Thymus (tissue), 11 donors: ENCODE results near the gene SLC36A4. TPM values are rescaled to one million over a fixed set of nuclear protein-coding genes. Genes with fewer than 3 reads are reported as not detected.

Experiments used
- DNase-seq, 9 donors: peaks; one replicate each; pipeline ENCODE4 v3.0.0-alpha.2; 2013; ENCODE audit warnings: low spot score in 9 of 9, low read depth in 6 of 9, missing footprints in 1 of 9
- H3K27ac ChIP-seq, 2 donors: one replicate each; pipeline ENCODE4 v1.5.1; 2013; ENCODE audit warnings: control low read depth in 1 of 2, low read depth in 1 of 2, low read length in 1 of 2, mild to moderate bottlenecking in 1 of 2, moderate library complexity in 1 of 2
- H3K27me3 ChIP-seq, 2 donors: one replicate each; pipeline ENCODE4 v1.5.1; 2013; ENCODE audit warnings: low read length in 1 of 2; ENCODE audit not compliant: control insufficient read depth in 2 of 2, insufficient read depth in 1 of 2
- H3K36me3 ChIP-seq, 2 donors: one replicate each; pipeline ENCODE4 v1.5.1; 2013; ENCODE audit warnings: low read length in 1 of 2, mild to moderate bottlenecking in 1 of 2, moderate library complexity in 1 of 2; ENCODE audit not compliant: control insufficient read depth in 2 of 2, insufficient read depth in 2 of 2
- H3K4me1 ChIP-seq, 2 donors: one replicate each; pipeline ENCODE4 v1.5.1; 2013; ENCODE audit warnings: low read length in 2 of 2; ENCODE audit not compliant: control insufficient read depth in 2 of 2, insufficient read depth in 2 of 2
- H3K4me3 ChIP-seq, 2 donors: one replicate each; pipeline ENCODE4 v1.5.1; 2013; ENCODE audit warnings: low read length in 2 of 2, control low read depth in 1 of 2, mild to moderate bottlenecking in 1 of 2
- H3K9me3 ChIP-seq, 2 donors: one replicate each; pipeline ENCODE4 v1.5.1; 2013; ENCODE audit warnings: low read length in 1 of 2, mild to moderate bottlenecking in 1 of 2; ENCODE audit not compliant: control insufficient read depth in 2 of 2, insufficient read depth in 1 of 2
- WGBS: extraction: QIAGEN DNeasy Blood & Tissue Kit; methylation state at CpG from one replicate; pipeline ENCODE4 v1.1.7; 2013; 5-methylcytosine and 5-hydroxymethylcytosine counted together
- polyA plus RNA-seq: library from polyadenylated mRNA; stranded (reverse); fragments of 200-250 nt; gene quantifications from one replicate; pipeline ENCODE4 v1.2.3, GENCODE V29; 2013
- total RNA-seq: library from RNA; stranded (reverse); fragments of 120-200 nt; gene quantifications from one replicate; pipeline ENCODE4 v1.2.4, GENCODE V29; 2013
- donor health status: healthy.

The SLC36A4 gene
- total and polyA plus RNA-seq, 2 donors: 5.5 to 6.9 TPM

DNA sequence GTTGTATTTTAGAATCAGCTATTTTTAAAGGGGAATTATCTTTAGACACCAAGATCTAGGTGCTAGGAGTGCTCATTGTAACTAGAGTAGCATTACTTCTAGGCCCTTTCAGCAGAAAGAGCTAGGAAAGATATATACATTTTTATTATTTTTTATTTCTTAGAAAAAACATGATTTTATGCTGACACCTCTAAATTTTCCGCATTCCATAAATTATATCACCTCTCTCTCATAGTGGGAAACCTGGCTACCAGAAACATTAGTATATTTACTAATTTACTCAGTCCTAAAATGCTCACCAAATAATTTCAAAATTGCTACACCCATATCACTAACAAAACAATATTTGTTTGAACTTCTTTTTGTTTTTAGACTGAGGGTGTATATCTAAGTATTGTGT, 32.1 kb upstream of the SLC36A4 start:
- Histone ChIP-seq H3K27me3 (peaks cover 0 to 3% of the 10 kb centered on the region in 2 donors), H3K27ac (no peak overlapping the region), H3K4me3 (no peak overlapping the region), H3K36me3 (no peaks in the 10 kb centered on the region), H3K9me3 (no peaks in the 10 kb centered on the region), H3K4me1 (no peaks in the 10 kb centered on the region)
- no peak for DNase-seq
- 96% methylated on average over 1 of the region's 1 CpG for WGBS

- H3K9me3 ChIP-seq: no peaks in the 10 kb centered on the region
- H3K4me1 ChIP-seq: no peaks in the 10 kb centered on the region
- DNase-seq: peak in 3 of 9 donors; percentile 6 to 25 (median 10)
- H3K27ac ChIP-seq: no peak overlapping the region
- H3K4me3 ChIP-seq: no peak overlapping the region
- H3K36me3 ChIP-seq: no peaks in the 10 kb centered on the region
- 81% methylated on average over 2 of the region's 2 CpGs for WGBS
- no peaks in the 10 kb centered on the region for H3K27me3 ChIP-seq
These were observed 27.9 kb upstream of the SLC36A4 start for GRCh38 chr11:93225662-93226061.

- DNase-seq: no peak
- 87% methylated on average over 4 of the region's 4 CpGs for WGBS
- H3K27me3 ChIP-seq: peaks cover 0 to 2% of the 10 kb centered on the region in 2 donors
- no peaks in the 10 kb centered on the region for H3K36me3 ChIP-seq
- H3K4me3 ChIP-seq: no peak overlapping the region
- no peaks in the 10 kb centered on the region for H3K9me3 ChIP-seq
- no peak overlapping the region for H3K27ac ChIP-seq
- H3K4me1 ChIP-seq: no peaks in the 10 kb centered on the region
These were observed 23.7 kb upstream of the SLC36A4 start for GRCh38 chr11:93221539-93221938.

DNA sequence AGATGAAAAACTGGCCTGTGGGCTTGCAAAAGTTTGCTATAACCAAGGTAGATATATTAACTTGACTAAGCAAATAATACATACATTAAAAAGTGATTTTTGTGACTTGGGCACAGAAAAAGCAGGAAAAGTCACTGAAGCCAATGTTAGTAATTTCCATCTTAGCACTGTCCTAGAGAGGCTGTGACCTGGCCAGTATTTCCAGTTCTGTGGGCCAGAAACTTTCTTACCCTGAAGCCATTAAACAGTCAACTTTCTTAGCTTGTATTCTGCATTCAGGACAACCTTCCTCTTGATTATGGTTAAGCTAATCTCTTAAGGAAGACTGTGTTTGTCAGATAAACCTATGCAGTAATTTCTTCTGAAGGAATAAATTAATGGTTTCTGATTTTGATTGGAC, 22.3 kb upstream of the SLC36A4 start:
- no peak overlapping the region for H3K27ac ChIP-seq

GRCh38 chr11:93219440-93219839, 21.6 kb upstream of the SLC36A4 start:
- Histone ChIP-seq H3K4me1 (no peaks in the 10 kb centered on the region), H3K9me3 (no peaks in the 10 kb centered on the region), H3K27ac (no peak overlapping the region), H3K27me3 (peaks cover 0 to 2% of the 10 kb centered on the region in 2 donors), H3K36me3 (no peaks in the 10 kb centered on the region), H3K4me3 (no peak overlapping the region)
- no peak for DNase-seq
- 92% methylated on average over 2 of the region's 2 CpGs for WGBS

More for the DNA sequence above, 22.3 kb upstream of the SLC36A4 start:
- Histone ChIP-seq H3K36me3 (no peaks in the 10 kb centered on the region), H3K27me3 (peaks cover 0 to 2% of the 10 kb centered on the region in 2 donors), H3K9me3 (no peaks in the 10 kb centered on the region), H3K4me3 (no peak overlapping the region), H3K4me1 (no peaks in the 10 kb centered on the region)
- no peak for DNase-seq

GRCh38 chr11:93216511-93217101, 18.8 kb upstream of the SLC36A4 start:
- Histone ChIP-seq H3K9me3 (no peaks in the 10 kb centered on the region), H3K4me3 (no peak overlapping the region), H3K27ac (no peak overlapping the region), H3K36me3 (no peaks in the 10 kb centered on the region), H3K4me1 (no peaks in the 10 kb centered on the region), H3K27me3 (peaks cover 0 to 2% of the 10 kb centered on the region in 2 donors)
- no peak for DNase-seq
- 76% methylated on average over 5 of the region's 5 CpGs for WGBS

- H3K36me3 ChIP-seq: no peaks in the 10 kb centered on the region
- H3K27ac ChIP-seq: no peak overlapping the region
- H3K4me1 ChIP-seq: no peaks in the 10 kb centered on the region
- no peaks in the 10 kb centered on the region for H3K9me3 ChIP-seq
- no peak for DNase-seq
- H3K4me3 ChIP-seq: no peak overlapping the region
- H3K27me3 ChIP-seq: no peaks in the 10 kb centered on the region
These were observed 15.8 kb upstream of the SLC36A4 start for GRCh38 chr11:93213622-93214021.

DNA sequence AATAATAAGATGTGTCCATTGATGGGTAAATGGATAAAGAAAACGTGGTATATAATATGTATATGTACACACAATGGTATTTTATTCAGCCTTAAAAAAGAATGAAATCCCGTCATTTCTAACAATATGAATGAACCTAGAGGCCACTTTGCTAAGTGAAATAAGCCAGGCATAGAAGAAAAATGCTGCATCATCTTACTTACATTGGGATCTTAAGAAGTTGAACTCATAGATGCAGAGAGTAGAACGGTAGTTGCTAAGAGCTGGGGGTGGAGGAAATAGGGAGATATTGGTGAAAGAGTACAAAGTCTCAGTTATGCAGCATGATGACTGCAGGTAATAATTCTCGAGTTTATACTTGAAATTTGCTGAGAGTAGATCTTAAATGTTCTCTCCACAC, 14.3 kb upstream of the SLC36A4 start:
- Histone ChIP-seq H3K36me3 (no peaks in the 10 kb centered on the region), H3K27ac (no peak overlapping the region), H3K4me1 (no peaks in the 10 kb centered on the region), H3K9me3 (no peaks in the 10 kb centered on the region), H3K27me3 (no peaks in the 10 kb centered on the region), H3K4me3 (no peak overlapping the region)
- no peak for DNase-seq
- WGBS: 81% methylated on average over 4 of the region's 4 CpGs

- H3K4me3 ChIP-seq: no peak overlapping the region
- H3K36me3 ChIP-seq: no peaks in the 10 kb centered on the region
- no peaks in the 10 kb centered on the region for H3K27me3 ChIP-seq
- H3K4me1 ChIP-seq: no peaks in the 10 kb centered on the region
- no peak overlapping the region for H3K27ac ChIP-seq
- no peak for DNase-seq
- 96% methylated on average over 2 of the region's 2 CpGs for WGBS
- H3K9me3 ChIP-seq: no peaks in the 10 kb centered on the region
These were observed 11.7 kb upstream of the SLC36A4 start for GRCh38 chr11:93209466-93209865.
